RWPE1 (cell line): ENCODE results near the gene LRP3.
"Not testable (repeated sequence)": the region's sequence is repeated elsewhere in the genome, so short reads cannot be mapped to it uniquely, and the experiment has no call there.

Source experiments
- CTCF ChIA-PET: fragments of 350-600 bp; sonication (Branson Sonifier 250); formaldehyde crosslinking; extraction: SDS; loops from one replicate; lab custom pipeline; 2021; lab: Yijun Ruan, JAX
- POLR2A ChIA-PET: fragments of 400-600 bp; formaldehyde crosslinking; extraction: SDS; loops from one replicate; lab custom pipeline; 2020; ENCODE audit warnings: antibody characterized with exemption; ENCODE audit not compliant: low non-redundant PET; lab: Yijun Ruan, JAX
- DNase-seq: peaks from one replicate; pipeline ENCODE4 v3.0.0; 2012; ENCODE audit warnings: low spot score
- H3K27ac ChIP-seq: fragments of 450-650 bp; 2 replicates; pipeline ENCODE4 v1.5.1; 2017
- CTCF ChIP-seq: fragments of 450-650 bp; conservative IDR thresholded peaks from 2 replicates; pipeline ENCODE4 v1.5.1; 2017; ENCODE audit warnings: low read depth, mild to moderate bottlenecking

LRP3 gene

DNA sequence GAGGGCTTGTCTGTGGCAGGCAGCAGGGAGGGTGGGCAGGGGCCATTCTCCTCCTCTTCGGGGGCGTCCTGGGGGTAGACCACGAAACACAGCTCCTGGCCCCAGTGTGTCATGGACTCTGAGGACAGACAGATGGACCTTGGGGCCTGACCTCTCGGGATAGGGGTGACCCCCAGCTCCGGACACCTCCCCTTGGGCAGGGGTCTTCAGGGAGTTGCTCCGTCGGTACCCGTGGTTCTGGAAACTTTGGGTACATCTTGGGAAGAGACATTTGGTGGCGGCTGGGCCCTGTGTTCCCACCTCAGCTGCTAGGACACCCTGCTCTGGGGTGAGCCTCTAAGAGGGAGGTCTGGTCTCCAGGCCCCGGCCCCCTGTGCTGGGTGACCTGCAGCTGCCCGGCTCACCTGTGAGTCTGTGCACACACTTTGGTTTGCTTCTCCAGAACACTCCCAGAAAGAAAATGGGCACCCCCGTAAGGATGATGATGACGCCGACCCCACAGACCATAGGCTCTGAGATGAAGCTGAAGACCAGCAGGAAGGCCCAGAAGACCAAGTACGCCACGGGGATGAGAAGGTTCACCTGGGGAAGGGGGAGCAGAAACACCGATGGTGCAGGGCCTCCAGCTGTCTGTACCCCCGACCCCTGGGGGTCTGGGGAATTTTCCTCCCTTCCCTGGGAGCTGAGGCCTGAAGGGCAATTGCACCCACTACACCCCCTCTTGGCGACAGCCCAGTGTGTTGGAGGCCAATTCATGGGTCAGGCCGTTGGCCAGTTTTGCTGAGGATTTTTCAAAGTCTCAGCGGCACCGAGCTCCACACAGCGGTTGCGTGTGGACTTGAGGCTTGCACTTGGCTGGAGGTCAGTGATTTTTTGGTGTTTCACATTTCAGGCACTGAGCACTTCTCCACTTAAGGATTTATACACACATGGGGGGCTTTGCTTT is 15.0 kb downstream of the LRP3 start:
- ChIA-PET POLR2A (no interaction called here), CTCF (interaction anchor here (0.5 to 0.7 kb wide), 2 partner anchors 66 to 1099 kb away, joined by 3 to 4 read pairs; no protein-coding TSS in a partner anchor)

DNA sequence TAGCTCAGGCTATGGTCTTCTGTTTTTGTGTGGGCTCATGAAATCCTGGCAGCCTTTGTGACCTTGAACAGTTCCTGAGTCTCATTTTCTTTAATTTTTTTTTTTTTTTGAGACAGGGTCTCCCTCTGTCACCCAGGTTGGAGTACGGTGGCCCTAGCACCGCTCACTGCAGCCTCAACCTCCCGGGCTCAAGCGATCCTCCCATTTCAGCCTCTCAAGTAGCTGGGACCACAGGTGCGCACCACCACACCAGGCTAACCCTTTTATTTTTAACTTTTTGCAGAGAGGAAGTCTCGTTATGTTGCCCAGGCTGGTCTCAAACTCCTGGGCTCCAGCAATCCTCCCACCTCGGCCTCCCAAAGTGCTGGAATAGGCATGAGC is 15.7 kb downstream of the LRP3 start:
- H3K27ac ChIP-seq, DNase-seq, POLR2A ChIA-PET: not testable (repeated sequence)
- CTCF ChIA-PET = interaction anchor here (0.5 kb wide), 1 partner anchor 67 kb away, joined by 3 read pairs; no protein-coding TSS in a partner anchor

More for the DNA sequence above, 15.0 kb downstream of the LRP3 start:
- DNase-seq = no peak
- no peak for TF ChIP-seq CTCF
- no peak overlapping the region for H3K27ac ChIP-seq

DNA sequence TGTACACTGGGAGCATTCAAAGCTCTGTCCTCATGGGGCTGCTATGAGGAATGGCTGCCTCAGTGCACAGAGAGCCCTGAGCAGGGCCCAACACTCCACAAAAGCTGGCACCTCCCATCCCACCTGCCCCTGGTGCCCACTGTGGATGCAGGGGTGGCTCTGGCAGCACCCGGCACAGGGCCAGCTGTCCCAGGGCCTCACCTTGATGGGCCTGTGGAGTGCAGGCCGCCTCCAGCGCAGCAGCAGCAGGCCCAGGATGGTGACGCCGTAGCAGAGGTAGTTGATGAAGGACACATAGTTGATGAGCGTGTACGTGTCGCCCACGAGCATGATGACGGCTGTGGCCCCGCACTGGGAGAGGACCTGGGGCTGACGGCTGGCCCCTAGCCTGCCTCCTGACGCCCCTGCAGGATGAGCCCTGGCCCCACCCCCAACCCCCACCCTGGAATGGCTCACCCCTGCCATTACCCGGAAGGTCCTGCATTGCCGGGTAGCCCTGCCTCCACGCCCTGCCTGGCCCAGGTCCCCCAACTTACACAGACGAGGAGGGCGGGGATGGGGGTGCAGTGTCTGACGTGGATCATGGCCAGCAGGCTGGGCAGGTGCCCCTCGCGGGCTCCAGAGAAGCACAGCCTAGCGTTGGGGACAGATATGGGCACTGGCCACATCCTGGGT is 16.3 kb downstream of the LRP3 start:
- H3K27ac ChIP-seq = no peak overlapping the region
- POLR2A ChIA-PET = no interaction called here
- TF ChIP-seq CTCF = no peak
- DNase-seq = no peak
- CTCF ChIA-PET = no interaction called here

GRCh38 chr19:33211794-33212435 is 17.8 kb downstream of the LRP3 start:
- ChIA-PET POLR2A (no interaction called here), CTCF (interaction anchor here (0.6 to 1.3 kb wide), 3 partner anchors 28 to 219 kb away, joined by 3 to 9 read pairs (median 4); no protein-coding TSS in a partner anchor)
- H3K27ac ChIP-seq = no peak overlapping the region
- no peak for TF ChIP-seq CTCF
- no peak for DNase-seq

- H3K27ac ChIP-seq = no peak overlapping the region
- CTCF ChIA-PET = interaction anchor here (0.6 to 1.3 kb wide), 3 partner anchors 28 to 218 kb away, joined by 4 to 10 read pairs (median 9); no protein-coding TSS in a partner anchor
- DNase-seq = no peak
- POLR2A ChIA-PET = no interaction called here
- TF ChIP-seq CTCF = no peak
Measured at GRCh38 chr19:33212436-33213172, 18.5 kb downstream of the LRP3 start.

DNA sequence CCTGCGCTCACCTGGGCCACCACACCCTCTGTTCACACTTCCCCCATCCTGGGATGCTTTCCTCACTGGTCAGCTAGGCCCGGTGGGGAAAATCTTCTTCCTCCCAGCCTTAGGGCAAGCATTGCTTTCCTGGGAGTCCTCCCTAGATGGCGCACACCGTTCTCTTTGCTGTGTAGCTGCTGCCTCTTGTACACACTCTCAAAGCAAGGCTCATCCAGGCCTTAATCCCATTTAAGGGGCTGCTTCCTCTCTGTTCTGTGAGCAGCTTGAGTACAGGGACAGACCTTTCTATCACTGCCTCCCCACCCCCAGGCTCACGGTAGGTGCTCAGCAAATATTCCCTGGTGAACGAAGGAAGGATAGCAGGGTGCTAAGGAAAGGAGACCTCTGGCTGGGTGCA is 20.5 kb downstream of the LRP3 start:
- TF ChIP-seq CTCF = no peak
- DNase-seq = no peak
- ChIA-PET POLR2A (no interaction called here), CTCF (interaction anchor here (0.6 to 1.1 kb wide), 5 partner anchors 11 to 175 kb away, joined by 3 to 4 read pairs (median 3); no protein-coding TSS in a partner anchor)
- H3K27ac ChIP-seq = no peak overlapping the region
